GM18858 (cell line): ENCODE results near the gene AIG1.
"Not testable (repeated sequence)": the region's sequence is repeated elsewhere in the genome, so short reads cannot be mapped to it uniquely, and the experiment has no call there.

Experiments used
- ATAC-seq: cut with Tn5 transposase; IDR thresholded peaks from one replicate; pipeline ENCODE4 v1.9.1; 2021; ENCODE audit not compliant: unreplicated experiment

The AIG1 gene, protein sequence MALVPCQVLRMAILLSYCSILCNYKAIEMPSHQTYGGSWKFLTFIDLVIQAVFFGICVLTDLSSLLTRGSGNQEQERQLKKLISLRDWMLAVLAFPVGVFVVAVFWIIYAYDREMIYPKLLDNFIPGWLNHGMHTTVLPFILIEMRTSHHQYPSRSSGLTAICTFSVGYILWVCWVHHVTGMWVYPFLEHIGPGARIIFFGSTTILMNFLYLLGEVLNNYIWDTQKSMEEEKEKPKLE

DNA sequence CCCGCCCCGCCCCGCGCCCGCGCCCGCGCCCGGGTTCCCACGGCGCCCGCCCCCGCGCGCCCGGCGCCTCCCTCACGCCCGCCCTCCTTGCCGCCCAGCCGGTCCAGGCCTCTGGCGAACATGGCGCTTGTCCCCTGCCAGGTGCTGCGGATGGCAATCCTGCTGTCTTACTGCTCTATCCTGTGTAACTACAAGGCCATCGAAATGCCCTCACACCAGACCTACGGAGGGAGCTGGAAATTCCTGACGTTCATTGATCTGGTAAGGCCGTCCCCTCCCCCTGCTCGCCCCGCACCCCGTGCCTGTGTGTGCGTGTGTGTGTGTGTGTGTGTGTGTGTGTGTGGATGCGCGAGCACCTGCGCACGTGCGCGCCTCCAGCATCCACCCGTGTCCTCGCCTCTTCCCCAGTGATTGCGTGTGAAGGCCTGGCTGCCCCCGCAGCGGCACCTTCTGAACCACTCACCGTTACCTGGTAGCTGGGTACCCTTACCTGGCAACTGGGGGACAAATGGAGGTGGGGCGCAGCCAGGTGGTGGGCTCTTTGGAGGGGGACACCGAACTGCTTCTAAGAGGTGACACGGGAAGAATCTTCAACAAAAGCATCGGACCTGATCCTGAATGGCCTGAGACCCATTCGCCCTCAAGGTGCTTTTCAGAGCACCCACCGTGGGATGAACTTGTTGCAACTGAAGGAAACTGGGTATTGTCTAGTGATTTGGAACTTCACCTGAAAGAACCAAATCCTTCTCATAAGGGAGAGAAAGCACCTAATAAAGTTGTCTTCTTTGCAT, at the start of gene AIG1:
AIG1 (plus strand) TSS at position 84 of the 791 bp plus-strand sequence; CDS start at position 121, 37 bp downstream.
- peak; percentile 39 for ATAC-seq

DNA sequence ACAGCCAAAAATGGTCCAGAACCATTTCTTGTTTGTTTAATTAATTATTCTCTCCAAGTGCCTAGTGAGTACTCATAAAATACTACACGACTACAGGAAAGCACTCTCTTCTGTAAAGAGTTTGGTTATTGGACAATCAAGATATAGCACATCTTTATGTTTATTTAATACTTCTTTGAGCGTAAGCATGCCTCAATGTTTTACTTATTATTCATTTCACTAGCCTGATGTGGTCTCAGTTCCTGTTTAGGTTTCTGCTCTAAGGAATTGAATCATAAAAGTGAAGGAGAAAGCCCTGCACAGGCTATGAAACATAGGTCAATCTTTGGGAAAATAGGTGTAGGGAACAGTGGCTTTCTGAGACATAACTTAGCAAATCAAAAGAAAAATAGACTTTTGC, 45.9 kb upstream of the AIG1 start:
- no peak for ATAC-seq

- no peak for ATAC-seq
Observed at GRCh38 chr6:143015300-143015706, 45.4 kb upstream of the AIG1 start.

- no peak for ATAC-seq
Observed at GRCh38 chr6:143018955-143019354, 41.7 kb upstream of the AIG1 start.

- ATAC-seq = not testable (repeated sequence)
Observed at GRCh38 chr6:143020862-143021261, 39.8 kb upstream of the AIG1 start.

DNA sequence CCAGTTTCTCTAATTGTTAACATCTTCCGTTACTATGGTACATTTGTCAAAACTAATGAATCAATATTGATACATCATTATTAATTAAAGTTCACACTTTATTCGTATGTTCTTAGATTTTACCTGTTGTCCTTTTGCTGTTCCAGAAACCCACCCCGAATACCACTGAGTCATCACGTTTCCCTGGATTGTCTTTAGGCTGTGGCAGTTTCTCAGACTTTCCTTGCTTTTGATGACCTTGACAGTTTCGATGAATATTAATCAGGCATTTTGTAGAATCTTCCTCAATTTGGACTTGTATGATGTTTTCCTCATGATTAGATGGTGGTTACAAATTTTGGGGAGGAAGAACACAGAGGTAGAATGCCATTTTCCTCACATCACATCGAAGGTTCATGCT, 39.1 kb upstream of the AIG1 start:
- ATAC-seq = no peak

GRCh38 chr6:143022587-143022986, 38.1 kb upstream of the AIG1 start:
- no peak for ATAC-seq

- ATAC-seq = no peak
Observed at GRCh38 chr6:143023695-143024094, 37.0 kb upstream of the AIG1 start.

GRCh38 chr6:143024977-143025376, 35.7 kb upstream of the AIG1 start:
- ATAC-seq = no peak

DNA sequence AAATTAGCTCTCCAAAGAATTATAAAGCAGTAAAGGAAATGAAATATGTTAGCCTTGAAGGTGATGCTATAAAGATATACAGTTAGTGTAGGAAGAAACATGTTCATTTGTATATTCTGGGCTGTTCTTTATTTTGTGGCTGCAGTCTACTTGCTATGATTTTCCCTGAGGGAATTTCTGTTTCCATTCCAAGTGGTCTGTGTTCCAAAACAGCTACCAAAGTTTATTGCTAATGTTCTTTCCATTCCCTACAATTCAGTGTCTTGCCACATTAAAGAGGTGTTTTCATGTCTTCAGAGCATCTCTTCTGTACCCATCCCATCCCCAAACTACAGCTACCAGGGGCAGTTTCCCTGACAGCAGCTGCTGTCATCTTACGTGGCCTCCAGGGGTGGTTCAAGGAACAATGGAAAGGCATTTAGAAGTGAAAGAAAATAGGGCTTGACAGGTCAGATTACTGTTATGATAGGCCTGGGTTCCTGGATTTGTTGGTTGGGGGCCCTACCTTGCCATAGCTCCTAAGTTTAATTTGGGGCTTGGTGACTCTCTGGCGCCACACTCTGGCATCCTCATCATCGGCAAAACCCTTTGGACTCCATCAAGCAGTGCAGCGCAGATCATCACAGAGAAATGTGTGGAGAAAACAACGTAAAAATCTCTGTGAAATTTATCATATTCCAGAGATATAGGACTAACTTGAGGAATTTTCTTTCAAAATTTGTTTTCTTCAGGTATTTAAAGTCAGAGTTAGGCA, 33.8 kb upstream of the AIG1 start:
- ATAC-seq = no peak

GRCh38 chr6:143034689-143035334, 25.9 kb upstream of the AIG1 start:
- no peak for ATAC-seq

DNA sequence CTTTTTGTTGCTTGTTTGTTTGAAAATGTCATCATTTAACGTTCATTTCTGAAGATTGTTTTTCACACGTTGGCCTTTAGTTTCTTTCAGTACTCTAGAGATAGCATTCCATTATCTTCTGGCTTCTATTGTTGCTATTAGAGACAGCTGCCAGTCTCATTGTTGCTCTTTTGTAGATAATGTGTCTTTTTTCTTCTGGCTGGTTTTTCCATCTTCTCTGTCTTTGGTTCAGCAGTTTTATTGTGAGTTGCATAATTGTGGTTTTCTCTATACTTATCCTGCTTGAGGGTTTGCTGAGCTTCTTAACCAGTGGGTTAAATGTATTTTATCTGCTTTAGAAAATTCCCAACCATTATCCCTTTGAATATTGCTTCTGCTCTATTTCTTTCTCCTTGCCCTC, 23.2 kb upstream of the AIG1 start:
- ATAC-seq = no peak

DNA sequence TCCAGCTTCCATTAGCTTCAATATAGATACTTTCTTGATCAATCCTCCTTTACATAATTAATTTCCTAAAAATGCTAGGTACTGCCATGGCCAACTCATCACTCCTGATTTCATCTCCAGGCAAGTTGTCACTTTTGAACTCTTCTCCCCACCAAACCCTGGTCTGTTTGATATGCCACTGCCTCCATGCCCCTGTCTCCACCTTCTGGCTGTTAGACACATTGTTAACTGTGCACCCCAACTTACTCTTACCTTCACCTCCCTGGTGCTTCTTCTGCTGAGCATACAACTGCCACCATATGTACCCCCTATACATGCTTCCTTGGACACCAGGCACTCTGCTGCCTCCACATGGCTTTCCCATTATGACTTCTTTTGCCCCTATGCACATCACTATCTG, 21.9 kb upstream of the AIG1 start:
- ATAC-seq = no peak

GRCh38 chr6:143039548-143039947, 21.1 kb upstream of the AIG1 start:
- ATAC-seq = no peak

DNA sequence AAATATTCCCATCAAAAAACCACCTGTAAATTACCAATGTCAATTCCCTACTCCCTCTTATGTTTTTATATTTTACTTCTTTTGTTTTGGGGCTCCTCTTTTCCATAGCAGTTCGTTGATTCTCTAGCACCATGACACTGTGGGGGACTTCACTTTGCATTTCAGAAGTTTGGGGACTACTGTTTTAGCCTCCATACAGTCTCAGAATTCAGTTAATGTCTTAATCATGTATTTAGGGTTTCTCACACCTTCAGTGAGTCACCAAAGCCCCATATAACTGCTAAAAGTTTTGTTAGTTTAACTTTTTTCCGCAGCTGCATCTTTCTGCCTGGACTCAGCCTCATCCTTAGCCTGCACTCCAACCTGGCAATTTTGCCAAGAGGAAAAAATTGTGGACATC, 20.7 kb upstream of the AIG1 start:
- ATAC-seq = no peak

DNA sequence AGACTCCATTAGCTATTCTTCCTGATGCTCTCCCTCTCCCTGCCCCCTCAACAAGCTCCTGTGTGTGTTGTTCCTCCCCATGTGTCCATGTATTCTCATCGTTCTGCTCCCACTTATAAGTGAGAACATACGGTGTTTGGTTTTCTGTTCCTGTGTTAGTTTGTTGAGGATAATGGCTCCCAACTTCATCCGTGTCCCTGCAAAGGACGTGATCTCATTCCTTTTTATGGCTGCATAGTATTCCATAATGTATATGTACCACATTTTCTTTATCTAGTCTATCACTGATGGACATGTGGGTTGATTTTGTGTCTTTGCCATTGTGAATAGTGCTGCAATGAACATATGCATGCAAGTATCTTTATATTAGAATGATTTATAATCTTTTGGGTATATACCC, 16.3 kb upstream of the AIG1 start:
- not testable (repeated sequence) for ATAC-seq

GRCh38 chr6:143049611-143050010, 11.1 kb upstream of the AIG1 start:
- ATAC-seq = no peak

GRCh38 chr6:143050509-143050908, 10.2 kb upstream of the AIG1 start:
- no peak for ATAC-seq

DNA sequence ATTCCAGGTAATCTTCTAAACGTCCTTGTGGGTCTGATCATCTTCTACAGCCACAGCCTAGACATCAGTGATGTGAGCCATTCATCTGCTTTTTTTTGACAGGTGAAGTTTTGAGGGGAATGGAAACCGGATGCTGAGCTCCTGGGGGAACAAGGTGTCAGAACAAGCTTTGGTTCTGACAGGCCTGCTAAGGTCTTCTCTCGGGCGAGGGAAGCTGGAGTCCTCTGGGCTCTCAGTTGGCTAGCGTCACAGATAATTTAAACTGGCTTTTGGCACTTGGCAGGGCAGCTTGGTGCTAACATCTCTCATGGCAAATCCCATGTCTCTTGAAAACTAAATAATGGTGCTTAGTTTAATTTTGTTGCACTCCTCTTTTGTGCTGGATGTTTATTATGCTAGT, 8.4 kb upstream of the AIG1 start:
- ATAC-seq = no peak

- ATAC-seq = no peak
Observed at GRCh38 chr6:143053856-143054255, 6.8 kb upstream of the AIG1 start.

GRCh38 chr6:143054329-143054728, 6.4 kb upstream of the AIG1 start:
- ATAC-seq = no peak
